ENCODE results near the gene TNFRSF21.
"Not testable (repeated sequence)": the region's sequence is repeated elsewhere in the genome, so short reads cannot be mapped to it uniquely, and the experiment has no call there.

TNFRSF21 gene

DNA sequence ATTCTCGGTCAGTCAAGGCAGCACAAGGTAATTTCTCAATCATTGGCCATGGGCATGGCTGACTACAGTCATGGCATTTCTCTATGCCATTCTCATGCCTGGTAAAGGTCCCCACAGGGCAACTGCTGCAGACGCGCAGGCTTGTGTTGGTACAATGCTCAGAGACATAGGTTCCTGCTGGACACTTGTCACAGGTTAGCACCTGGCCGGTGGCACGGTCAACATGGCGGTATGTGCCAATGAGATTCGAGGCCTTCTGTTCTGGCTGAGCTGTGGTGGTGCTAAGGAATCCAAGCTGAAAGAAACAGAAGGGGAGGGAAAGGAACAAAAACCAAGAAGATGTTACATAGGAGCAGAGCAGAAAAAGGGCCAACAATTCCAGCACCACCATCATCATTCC is 23.4 kb downstream of the TNFRSF21 start:
- DNase-seq: no peak

DNA sequence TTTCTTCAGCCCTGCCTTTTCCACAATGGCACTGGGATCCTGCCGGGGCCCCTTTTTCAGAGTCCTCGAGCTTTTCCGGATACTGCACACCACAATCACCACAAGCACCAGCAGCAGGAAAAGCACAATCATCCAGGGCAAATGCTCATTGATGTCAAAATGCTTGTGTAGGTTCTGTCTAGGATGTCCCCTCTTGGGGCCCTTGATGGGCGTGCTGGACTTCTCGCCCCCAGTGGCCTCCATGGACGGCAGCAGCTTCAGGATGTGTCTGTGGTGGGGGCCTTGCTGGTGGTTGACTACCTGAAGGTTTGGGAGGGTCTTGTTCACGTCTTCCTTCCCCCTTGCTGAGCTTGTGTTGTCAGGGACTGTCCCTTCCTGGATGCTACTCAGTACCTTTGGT is 25.7 kb downstream of the TNFRSF21 start:
- DNase-seq: no peak

DNA sequence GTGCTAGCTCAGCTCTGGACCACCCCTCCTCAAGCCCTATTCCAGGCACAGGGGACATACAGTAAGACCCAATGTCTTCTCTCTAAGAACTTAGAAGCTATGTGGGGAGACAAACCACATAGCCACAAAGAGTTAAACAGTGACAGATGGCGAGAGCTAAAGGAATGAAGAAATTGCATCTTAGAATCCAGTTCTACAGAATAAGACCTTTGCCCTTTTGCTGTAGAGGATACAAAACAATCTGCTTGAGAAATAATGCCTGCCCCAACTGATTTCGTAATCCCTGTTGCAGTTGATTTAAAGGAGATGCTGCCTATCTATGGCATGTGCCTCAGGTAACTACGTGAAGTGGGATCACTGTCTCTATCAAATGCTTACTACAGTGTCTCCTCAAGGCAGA is 31.2 kb downstream of the TNFRSF21 start:
- peak; percentile 86 for DNase-seq

DNA sequence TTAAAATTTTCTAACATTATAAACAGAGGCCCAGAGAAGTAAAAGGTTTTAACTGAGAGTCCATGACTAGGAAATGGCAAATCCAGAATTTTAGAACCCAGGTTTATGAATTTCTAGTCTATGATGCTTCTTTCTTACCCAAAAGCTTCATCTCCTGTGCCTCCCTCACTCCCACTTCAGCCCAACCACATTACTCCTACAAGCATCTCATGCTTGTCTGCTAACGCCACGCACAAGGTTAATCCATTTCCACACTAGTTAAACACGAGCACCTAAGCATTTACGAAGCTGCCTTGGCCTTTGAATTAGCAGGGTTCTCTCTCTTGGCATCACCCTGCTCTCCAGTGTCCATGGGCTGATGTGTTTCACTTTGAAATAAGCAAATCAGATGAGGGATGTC is 32.0 kb downstream of the TNFRSF21 start:
- peak; percentile 38 for DNase-seq

DNA sequence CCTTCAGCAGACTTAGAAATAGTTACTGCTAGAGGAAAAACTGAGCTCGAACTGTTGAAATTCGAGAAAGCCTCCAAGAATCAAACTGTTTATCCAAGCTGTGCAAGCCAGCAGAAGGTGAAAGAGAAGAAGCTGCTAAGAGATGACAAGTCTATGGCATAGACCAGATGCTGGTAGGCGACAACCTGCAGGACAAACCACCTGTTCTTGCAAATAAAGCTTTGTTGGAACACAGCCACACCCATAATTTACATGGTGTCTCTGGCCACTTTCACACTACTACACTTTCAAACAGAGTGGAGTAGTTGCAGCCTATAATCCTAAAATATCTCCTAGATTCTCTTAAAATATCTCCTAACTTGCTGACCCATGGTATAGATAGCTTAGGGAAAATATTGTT is 33.3 kb downstream of the TNFRSF21 start:
- no peak for DNase-seq

DNA sequence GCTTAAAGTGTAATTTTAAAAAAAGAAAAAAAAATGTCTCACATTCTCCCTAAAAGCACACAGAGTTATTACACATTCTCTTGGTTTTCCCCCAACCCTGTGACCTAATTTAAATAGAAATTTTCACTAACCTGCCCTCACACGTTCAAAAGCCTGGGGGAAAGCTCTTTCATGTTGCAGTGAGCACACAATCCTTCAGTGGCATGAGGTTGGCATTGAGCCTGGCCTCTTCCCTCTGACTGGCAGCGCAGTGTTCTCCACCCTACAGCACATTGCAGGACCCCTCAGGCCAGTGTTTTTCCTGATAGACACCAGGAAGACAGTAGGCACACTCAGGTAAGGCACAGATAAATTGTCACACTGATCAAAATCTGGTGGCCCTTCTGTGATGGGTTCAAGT is 34.1 kb downstream of the TNFRSF21 start:
- DNase-seq: no peak

DNA sequence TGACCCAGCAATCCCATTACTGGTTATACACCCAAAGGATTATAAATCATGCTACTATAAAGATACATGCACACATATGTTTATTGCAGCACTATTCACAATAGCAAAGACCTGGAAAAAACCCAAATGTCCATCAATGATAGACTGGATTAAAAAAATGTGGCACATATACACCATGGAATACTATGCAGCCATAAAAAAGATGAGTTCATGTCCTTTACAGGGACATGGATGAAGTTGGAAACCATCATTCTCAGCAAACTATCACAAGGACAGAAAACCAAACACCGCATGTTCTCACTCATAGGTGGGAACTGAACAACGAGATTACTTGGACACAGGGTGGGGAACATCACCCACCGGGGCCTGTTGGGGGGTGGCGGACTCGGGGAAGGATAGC is 34.6 kb downstream of the TNFRSF21 start:
- DNase-seq: not testable (repeated sequence)

DNA sequence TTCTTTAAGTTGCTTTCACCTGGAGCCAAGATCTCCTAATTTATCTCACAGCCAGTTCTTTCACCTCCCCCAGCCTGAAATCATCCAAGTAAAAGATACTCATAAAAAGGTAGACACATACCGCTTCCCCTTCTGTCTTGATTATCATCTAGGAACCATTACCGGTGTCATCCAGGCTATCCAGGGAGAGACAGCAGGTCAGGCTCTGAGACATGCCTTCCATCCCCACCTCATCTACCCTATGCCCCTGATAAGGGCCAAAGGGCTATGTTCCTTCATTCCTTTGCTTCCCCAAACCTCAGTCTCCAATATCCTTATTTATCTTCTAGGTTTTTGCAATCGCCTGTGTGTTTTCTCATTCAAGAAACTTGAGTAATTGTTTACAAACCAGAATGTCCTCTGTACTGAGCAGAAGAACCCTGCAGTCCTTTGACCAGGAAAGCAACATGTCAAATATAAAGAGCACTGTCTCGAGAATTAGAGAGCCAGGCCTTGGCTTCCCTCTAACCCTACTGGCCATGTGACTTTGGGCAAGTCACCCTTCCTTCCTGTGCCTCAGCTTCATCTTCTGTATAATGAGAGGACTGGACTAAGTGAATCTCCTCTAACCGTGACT is 41.0 kb downstream of the TNFRSF21 start:
- DNase-seq: no peak

DNA sequence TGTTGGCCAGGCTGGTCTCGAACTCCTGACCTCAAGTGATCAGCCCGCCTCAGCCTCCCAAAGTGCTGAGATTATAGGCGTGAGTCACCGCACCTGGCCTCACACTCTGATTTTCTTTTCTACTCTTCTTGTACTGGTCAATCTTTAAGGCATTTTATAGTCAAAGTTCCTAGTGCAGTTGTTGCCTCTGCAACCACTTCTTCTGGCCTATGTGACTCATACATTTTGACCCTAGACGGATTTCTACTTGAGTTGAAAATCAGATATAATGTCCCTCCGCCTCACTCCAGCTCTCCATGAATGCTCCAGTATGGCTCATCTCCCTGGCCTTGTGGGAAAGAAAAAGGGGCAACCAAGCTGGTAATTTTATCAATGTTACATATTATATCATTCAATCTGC is 42.4 kb downstream of the TNFRSF21 start:
- DNase-seq: no peak

DNA sequence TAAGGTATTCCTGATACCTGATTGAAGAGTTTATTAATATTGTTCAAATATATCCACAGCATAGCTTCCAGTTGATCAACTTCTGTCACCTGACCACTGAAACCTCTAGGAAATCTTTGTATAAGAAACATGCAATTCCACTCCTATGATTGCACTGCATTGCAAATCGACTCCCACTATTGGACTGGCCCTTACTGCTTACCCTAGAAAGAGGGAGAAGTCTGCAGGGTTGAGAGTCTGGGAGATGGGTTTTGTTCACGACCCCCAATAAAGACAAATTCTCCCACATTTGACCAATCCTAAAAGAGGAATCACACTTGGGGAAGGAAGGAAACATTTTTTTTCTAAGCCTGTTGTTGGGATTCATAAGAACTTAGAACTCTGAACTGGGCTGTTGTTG is 43.7 kb downstream of the TNFRSF21 start:
- no peak for DNase-seq

DNA sequence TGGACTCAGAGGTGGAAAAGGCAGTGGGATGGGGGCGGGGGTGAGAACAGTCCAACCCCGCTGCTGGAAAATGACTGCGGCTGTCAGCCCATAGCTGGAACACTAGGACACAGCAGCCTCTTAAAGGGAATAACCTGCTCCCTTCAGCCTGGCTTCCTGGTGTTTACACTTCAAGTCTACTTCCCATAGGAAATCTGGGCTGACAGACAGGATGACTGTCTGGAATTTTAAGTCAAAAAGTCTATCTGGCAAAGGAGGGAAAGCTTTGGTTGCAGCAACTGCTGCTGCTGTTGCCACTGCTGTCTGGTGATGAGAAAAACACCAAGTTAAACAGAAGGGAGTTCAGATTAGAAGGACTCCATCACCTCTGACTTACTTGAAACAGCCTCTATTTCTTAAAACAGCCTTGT is 44.9 kb downstream of the TNFRSF21 start:
- peak; percentile 54 for DNase-seq

DNA sequence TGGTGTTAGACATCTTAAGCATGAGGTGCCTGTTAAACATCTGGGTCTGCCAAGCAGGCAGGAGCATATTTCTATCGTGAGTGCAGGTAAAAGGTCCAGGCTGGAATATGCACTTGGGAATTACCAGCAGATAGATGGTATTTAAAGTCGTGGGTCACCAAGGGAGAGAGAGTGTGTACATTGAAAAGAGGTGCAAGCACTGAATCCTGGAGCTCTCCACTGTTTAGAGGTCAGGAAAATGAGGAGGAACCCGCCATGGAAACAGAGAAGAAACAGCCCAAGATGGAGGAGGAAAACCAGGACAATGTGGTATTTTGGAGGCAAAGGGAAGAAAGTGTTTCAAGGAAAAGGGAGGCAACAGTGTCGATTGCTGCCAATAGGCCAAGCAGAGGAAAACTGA is 46.4 kb downstream of the TNFRSF21 start:
- no peak for DNase-seq

DNA sequence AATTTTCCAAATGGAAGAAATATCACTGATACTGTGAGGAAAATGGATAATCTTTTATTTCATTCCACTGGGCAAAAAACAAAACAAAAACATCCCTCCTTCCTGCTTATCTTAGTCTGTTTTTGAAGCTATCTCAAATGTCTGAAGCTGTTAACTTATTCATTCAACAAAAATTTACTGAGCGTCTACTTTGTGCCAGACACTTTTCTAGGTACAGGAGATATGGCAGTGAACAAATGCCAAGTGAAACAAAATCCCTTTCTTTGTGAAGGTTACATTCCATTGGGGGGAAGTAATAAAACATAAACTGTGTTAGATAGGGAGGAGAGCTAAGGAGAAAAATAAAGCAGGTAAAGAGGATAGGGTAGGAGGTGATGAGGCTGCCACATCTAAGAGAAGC is 47.5 kb downstream of the TNFRSF21 start:
- DNase-seq: no peak

DNA sequence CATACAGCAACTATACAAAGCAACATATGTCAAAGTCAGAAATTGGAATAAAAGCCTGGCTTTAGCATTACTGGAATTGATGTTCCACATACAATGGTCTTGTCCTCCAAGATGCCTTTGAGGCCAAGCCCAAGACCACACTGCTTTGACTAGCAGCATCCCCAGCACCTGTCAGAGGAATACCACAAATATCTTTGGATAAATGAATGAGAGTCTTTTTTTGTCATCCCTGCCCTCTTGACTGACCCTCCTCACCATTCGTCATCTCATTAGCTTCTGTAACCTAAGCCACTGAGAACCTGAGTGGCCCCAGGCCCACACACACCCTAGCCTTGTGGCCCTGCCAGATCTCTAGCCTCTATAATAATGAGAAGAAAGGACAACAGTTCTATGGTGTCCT is 48.5 kb downstream of the TNFRSF21 start:
- DNase-seq: no peak

DNA sequence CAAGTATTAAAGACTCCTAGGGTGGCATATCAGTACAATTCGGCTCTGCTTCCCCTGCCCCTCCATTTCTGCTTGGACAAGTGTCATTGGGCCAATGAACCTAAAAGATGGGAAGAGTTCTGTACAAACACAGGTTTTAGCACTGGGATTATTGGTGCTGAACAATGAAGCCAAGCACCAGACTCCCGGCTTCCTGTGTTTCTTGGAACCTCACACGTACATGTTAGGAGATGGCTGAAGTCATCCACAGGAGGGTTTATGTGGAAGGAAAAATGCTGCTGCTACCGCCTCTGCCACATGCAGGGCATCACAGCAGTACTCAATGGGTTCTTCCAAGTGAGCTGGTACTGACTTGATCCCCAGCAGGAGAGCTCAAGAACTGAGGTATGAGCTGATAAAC is 49.7 kb downstream of the TNFRSF21 start:
- DNase-seq: no peak

DNA sequence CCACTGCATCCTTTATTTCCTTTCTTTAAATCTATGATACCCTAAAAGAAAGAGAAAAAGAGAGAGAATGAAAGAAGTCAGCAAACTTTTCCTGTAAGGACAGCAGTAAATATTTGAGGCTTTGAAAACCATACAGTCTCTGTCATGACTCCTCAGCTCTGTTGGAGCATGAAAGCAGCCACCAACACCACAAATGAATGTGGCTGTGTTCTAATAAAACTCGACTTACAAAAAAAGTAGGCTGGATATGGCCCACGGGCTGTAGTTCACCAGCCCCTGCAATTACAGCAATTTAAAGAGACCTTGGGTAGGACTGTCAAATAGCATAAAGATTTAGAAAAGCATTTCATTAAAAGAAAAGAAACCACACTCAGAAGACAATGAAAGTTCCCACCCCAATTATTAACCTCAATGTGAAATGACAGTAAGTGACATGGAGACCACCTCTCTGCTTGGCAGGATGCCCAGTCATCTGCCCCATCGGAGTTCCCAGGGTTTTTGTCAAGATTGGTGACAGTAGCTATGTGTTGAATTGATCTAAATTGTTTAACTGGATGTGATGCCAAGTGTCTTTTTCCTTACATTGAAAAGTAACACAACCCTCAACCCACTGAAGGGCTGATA is 50.9 kb downstream of the TNFRSF21 start:
- no peak for DNase-seq

DNA sequence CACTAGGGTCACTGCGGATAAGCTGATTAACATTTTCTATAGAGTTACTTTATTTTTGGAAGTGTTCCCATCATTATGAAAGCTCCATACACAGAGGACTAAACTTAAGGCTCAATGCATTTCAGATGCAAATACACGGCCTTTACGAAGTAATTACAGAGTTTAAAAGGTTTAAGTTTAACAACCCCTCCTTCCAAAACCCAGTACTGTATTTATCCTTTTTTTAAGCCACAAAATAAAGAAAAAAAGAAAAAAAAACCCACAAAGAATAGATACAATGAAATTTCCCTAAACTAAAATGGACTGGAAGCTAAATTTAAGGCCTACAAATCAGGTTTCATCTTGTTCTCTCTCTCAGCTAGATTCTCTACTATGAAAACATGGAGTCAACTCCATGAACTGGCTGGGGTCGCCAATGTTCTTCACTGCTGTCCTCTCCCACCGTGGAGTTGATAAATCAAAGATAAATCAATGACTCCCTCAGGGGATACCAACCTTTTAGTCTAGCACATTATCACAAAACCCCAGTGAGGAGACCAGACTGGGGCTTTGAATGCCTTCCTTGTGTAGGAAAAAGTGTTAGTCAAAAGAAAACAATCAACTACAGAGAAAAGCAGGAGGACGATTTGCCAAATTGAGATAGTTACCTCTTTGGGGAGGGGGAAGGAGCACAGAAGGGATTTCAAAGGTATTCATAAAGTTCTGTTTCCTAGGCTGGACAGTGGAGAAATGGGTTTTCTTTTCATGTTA is 52.5 kb downstream of the TNFRSF21 start:
- no peak for DNase-seq

DNA sequence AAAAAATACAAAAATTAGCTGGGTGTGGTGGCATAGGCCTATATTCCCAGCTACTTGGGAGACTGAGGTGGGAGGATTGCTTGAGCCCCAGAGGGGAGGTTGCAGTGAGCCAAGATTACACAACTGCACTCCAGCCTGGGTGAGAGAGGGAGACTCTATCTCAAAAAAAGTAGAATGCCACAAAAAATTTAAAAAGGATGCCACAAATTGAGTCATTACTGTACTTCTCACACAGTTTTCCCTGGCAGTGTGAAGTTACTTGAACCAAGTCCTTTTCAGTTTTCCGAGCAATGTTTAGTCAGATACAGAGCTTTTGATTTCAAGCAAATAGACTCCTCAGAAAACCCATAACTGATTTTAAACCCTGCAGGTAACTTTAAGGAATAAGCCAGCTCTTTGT is 53.3 kb downstream of the TNFRSF21 start:
- DNase-seq: no peak

DNA sequence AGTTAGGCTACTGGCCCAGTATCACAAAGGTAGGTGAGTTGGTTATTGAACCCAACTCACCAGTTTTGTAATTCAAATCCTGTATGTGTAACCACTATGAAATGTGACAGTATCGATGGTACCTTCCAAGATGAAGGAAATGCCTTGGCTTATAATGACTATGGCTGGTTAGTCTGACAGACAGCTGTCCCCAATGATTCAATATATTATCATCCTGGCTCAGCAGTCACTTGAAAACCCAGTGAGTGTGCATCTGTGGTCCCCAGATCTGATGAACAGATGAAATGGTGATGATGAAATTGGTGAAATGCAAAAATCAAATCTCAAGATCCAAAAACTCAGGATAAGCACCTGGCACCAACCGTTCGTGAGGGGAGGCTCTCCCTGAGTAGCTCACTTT is 54.8 kb downstream of the TNFRSF21 start:
- no peak for DNase-seq

DNA sequence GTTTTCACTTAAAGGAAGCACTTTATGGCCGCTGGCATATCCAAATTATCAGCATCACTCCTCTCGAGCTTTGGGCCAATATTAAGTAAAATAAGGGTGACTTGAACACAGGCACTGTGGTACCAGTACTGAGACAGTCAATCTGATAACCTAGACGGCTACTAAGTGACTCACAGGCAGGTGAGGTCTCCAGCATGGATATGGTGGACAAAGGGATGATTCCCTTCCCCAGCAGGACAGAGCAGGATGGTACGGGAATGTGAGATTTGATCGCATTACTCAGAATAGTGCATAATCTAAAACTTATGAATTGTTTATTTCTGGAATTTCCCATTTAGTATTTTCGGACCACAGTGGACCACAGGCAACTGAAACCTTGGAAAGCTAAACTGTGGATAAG is 55.7 kb downstream of the TNFRSF21 start:
- DNase-seq: no peak

DNA sequence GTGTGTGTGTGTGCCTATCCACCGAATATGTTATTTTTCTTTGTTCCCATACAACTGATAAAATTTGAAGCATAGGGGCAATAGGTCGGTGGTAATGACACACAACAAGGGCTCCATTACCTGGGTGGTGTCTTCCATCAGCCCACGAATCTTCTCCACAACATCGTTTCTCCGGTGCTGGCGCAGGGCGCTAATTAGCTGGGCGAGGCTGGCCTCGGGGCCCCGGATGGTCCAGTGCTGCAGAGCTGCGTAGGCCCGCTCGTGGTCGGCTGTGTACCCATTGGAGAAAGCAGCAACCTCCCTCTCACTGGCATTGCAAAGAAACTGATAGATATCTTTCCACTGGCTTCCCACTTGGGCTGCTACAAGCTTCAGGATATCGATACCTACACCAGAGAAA is 56.6 kb downstream of the TNFRSF21 start:
- DNase-seq: no peak

DNA sequence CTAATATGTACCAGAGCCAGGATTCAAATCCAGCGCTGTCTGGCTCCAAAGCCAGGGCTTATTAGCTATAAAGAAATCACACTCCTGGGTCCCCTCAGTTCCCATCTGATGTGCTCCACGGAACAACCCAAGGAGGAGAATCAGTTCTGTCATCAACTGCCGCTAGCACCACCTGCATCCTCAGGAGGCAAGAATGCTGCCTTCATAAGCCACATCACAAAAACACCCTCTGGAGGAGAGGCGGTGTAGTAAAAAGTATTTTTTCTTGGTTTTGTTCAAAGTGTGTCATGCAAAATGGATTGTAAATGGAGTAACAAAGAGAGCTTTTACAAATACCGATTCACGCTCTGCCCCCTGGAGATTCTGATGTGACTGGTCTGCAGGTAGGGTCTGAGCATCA is 57.1 kb downstream of the TNFRSF21 start:
- no peak for DNase-seq

DNA sequence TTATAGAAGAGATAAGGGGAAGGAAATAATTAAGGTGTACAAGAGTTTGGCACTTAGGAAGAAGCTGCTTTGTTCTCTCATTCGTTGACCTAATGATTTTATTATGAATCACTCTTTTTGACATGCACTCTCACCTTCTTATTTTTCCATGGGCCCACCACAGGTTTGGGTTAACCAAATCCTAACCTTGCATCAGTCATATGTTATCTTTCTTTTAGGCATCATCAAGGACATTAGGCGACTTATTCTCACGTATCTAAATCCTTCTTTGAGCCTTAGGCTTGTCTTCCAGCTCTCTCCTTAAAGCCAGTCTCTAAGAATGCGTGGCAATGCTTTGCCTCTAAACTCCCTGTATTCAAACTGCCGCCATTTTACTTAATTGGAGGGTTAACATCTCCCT is 58.3 kb downstream of the TNFRSF21 start:
- DNase-seq: no peak

DNA sequence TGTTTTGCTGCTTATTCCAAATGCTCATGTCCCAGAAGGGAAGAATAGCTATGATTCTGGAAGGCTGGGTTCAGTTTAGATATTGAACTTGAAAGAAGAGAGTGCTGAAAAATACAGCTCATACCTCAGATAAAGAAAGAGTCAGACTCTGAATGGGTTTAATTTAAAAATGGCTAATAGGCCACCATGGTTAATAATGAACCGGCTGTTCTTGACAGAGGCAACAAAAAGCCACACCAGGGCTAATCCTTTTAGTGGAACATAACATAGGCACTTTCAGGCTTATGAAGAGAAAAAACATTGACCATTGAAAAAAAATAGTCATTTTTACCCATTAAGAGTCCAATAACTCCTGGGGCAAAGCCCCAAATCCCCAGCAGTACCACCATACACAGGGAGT is 59.4 kb downstream of the TNFRSF21 start:
- no peak for DNase-seq

DNA sequence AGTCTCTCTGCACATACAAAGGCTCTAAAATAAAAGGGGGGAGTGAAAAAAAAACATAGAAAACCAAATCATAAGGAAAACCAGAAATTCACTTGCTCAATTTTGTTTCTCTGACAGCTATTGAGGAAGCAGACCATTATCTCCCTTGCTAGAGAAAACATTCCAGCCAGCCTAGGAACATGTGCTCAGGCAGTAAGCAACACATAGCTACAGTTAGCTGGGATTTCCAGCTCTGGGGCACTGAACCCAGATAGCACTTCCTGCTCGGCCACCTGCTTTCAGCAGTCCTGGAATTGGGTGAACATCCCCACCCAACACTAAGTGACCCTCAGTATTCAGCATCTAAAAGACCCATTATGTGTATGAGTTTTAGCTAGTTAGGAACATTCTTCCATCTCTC is 61.3 kb downstream of the TNFRSF21 start:
- peak; percentile 16 for DNase-seq
